A673 (cell line): ENCODE results near the gene CEMIP.

Source experiments
- EZH2 ChIP-seq: fragments of 200-600 bp; sonication (generic); IDR thresholded peaks from 2 replicates; pipeline ENCODE4 v1.6.1; 2017; ENCODE audit warnings: borderline replicate concordance, low read depth, mild to moderate bottlenecking, mixed read lengths, antibody characterized with exemption, low read length; ENCODE audit not compliant: poor library complexity, severe bottlenecking
- TF ChIP-seq, protein P1 (sequence below): fragments of 300-800, 200-600 bp; sonication (generic); conservative IDR thresholded peaks from 2 replicates; pipeline ENCODE4 v1.5.1; 2017; ENCODE audit warnings: low read depth, mild to moderate bottlenecking, antibody characterized with exemption, low read length, moderate library complexity, mixed read lengths

DNA sequence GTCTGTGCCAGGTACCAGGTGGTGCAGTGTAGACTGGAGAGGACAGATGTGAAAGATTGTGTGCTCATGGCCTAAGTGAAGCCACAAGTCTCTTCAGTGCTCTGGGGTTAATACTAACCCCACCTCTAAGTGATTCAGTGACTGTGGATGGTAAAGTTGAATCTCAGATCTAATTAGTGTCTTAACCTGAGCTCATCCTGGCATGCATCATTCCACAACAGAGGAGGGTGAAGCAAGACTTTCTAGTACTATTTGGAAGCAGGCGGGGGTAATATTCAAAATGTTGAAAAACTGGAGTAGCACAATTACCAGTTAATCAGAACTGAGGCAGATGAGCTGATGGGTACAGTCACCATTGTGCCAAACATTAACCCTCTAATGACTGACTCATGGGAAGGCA, 213.3 kb downstream of the CEMIP start:
- TF ChIP-seq EZH2 = no peak
- TF ChIP-seq, protein P1, sequence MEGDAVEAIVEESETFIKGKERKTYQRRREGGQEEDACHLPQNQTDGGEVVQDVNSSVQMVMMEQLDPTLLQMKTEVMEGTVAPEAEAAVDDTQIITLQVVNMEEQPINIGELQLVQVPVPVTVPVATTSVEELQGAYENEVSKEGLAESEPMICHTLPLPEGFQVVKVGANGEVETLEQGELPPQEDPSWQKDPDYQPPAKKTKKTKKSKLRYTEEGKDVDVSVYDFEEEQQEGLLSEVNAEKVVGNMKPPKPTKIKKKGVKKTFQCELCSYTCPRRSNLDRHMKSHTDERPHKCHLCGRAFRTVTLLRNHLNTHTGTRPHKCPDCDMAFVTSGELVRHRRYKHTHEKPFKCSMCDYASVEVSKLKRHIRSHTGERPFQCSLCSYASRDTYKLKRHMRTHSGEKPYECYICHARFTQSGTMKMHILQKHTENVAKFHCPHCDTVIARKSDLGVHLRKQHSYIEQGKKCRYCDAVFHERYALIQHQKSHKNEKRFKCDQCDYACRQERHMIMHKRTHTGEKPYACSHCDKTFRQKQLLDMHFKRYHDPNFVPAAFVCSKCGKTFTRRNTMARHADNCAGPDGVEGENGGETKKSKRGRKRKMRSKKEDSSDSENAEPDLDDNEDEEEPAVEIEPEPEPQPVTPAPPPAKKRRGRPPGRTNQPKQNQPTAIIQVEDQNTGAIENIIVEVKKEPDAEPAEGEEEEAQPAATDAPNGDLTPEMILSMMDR = no peak
